Glutamatergic neuron (in vitro differentiated cells): Measurements from ENCODE around the gene GALNT2. TPM values are rescaled to one million over a fixed set of nuclear protein-coding genes. Genes with fewer than 3 reads are reported as not detected.

Experiments
- DNase-seq: peaks from one replicate; pipeline ENCODE4 v3.0.0; 2022
- H3K27ac Mint-ChIP-seq: one replicate; pipeline ENCODE4 v1.8.0; 2020; ENCODE audit warnings: mild to moderate bottlenecking, mixed read lengths, inconsistent platforms; ENCODE audit not compliant: unreplicated experiment
- H3K27me3 Mint-ChIP-seq: one replicate; pipeline ENCODE4 v1.8.0; 2020; ENCODE audit warnings: mild to moderate bottlenecking, moderate library complexity, mixed read lengths, inconsistent platforms; ENCODE audit not compliant: unreplicated experiment
- H3K36me3 Mint-ChIP-seq: one replicate; pipeline ENCODE4 v1.8.0; 2020; ENCODE audit warnings: mild to moderate bottlenecking, mixed read lengths, inconsistent platforms; ENCODE audit not compliant: unreplicated experiment
- H3K4me1 Mint-ChIP-seq: one replicate; pipeline ENCODE4 v1.8.0; 2020; ENCODE audit warnings: mild to moderate bottlenecking, low read depth, mixed read lengths, inconsistent platforms; ENCODE audit not compliant: unreplicated experiment
- H3K4me3 Mint-ChIP-seq: one replicate; pipeline ENCODE4 v1.8.0; 2020; ENCODE audit warnings: mild to moderate bottlenecking, mixed read lengths, inconsistent platforms; ENCODE audit not compliant: unreplicated experiment
- H3K9me3 Mint-ChIP-seq: one replicate; pipeline ENCODE4 v1.8.0; 2020; ENCODE audit warnings: mild to moderate bottlenecking, moderate library complexity, mixed read lengths, inconsistent platforms; ENCODE audit not compliant: unreplicated experiment
- CTCF ChIP-seq: fragments of 200-600 bp; sonication (generic); IDR thresholded peaks from one replicate; pipeline ENCODE4 v1.5.0; 2021; ENCODE audit not compliant: partially characterized antibody, unreplicated experiment
- total RNA-seq: library from RNA; stranded (reverse); fragmentation: NEBNext Ultra II Directional; extraction: Animal tissue kit (Norgen Biotek cat#: 25700); gene quantifications from one replicate; pipeline ENCODE4 v1.2.1, GENCODE V29; 2021; ENCODE audit not compliant: unreplicated experiment

Gene GALNT2
- total RNA-seq, 1 donor from 2014 or later, result 35.2 TPM

- no peak for DNase-seq
- peaks cover 2% of the 10 kb centered on the region for H3K27me3 Mint-ChIP-seq
- no peaks in the 10 kb centered on the region for H3K36me3 Mint-ChIP-seq
- H3K4me1 Mint-ChIP-seq, result no peaks in the 10 kb centered on the region
- no peak overlapping the region for H3K27ac Mint-ChIP-seq
- peaks cover 1% of the 10 kb centered on the region for H3K9me3 Mint-ChIP-seq
- H3K4me3 Mint-ChIP-seq, result no peak overlapping the region
- no peak for TF ChIP-seq CTCF
Observed at GRCh38 chr1:230314142-230314470, 247.1 kb downstream of the GALNT2 start.

- Mint-ChIP-seq H3K4me1 (no peaks in the 10 kb centered on the region), H3K27ac (no peak overlapping the region), H3K27me3 (peaks cover 2% of the 10 kb centered on the region), H3K36me3 (no peaks in the 10 kb centered on the region), H3K9me3 (peaks cover 1% of the 10 kb centered on the region), H3K4me3 (no peak overlapping the region)
- TF ChIP-seq CTCF, result no peak
- no peak for DNase-seq
Observed at GRCh38 chr1:230315099-230315498, 248.1 kb downstream of the GALNT2 start.

- Mint-ChIP-seq H3K4me3 (no peak overlapping the region), H3K9me3 (peaks cover 3% of the 10 kb centered on the region), H3K27me3 (peaks cover 4% of the 10 kb centered on the region), H3K27ac (peak overlapping the region; percentile 5), H3K36me3 (no peaks in the 10 kb centered on the region), H3K4me1 (peaks cover 6% of the 10 kb centered on the region)
- no peak for DNase-seq
- TF ChIP-seq CTCF, result no peak
Observed at GRCh38 chr1:230316864-230317745, 250.1 kb downstream of the GALNT2 start.

- Mint-ChIP-seq H3K27ac (no peak overlapping the region), H3K36me3 (no peaks in the 10 kb centered on the region), H3K4me3 (no peak overlapping the region), H3K9me3 (peaks cover 6% of the 10 kb centered on the region), H3K4me1 (peaks cover 6% of the 10 kb centered on the region), H3K27me3 (peaks cover 6% of the 10 kb centered on the region)
- DNase-seq, result no peak
- no peak for TF ChIP-seq CTCF
Observed at GRCh38 chr1:230317823-230318819, 251.1 kb downstream of the GALNT2 start.
